Measurements from ENCODE around the gene PAOX.

Gene PAOX

GRCh38 chr10:133439517-133440461, 60.7 kb downstream of the PAOX start:
- DNase-seq (ENCODE audit: low spot score): no peak

DNA sequence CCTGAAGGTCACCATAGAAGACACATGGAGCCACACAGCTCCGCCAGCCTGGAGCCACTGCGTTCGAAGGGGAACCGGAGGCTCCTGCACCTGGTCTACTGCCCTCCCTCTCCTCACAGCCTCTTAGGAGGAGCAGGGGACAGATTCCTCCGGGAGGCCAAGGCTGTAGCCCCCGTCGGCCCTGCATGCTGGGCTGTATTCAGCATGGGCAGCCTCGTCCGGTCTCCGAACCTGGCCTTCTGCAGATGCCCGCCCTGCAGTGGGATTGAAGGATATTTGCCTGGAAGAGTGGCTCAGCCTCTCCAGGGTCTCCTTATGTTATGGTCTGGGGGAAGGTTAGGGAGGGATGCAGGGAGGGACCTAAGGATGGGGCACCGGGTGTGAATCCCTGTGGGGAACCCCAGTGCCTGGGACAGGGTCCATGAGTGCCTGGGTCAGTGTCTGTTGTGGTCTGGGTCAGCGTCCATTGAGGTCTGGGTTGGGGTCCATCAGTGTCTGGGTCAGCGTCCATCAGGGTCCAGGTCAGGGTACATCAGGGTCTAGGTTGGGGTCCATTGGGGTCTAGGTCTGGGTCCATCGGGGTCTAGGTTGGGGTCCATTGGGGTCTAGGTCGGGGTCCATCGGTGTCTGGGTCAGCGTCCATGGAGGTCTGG, 61.7 kb downstream of the PAOX start:
- DNase-seq (ENCODE audit: low spot score): no peak
